Fibroblast of skin of scalp (primary cell): ENCODE measurements around the gene PADI6.

Source experiments
- DNase-seq: peaks from one replicate; pipeline ENCODE4 v3.0.0-alpha.2; 2013

PADI6 gene

DNA sequence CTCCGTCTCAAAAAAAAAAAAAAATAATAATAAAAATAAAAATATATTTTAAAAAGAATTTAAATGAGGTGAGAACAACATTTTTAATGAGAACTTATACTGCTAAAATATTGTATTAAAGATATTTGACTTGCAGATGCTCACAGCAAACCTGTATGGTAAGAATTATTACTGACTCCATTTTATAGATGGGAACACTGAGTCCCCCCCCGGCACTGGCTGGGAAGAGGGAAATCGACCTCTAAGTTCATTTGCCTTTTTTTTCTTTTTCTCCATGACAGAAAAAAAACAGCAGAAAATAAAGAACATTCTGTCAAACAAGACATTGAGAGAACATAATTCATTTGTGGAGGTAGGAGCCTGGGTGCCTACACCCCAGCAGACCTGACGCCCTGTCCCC is 13.4 kb upstream of the PADI6 start:
- no peak for DNase-seq

- no peak for DNase-seq
Measured at GRCh38 chr1:17359031-17359430, 13.0 kb upstream of the PADI6 start.

- no peak for DNase-seq
Measured at GRCh38 chr1:17359808-17360207, 12.2 kb upstream of the PADI6 start.

GRCh38 chr1:17360272-17360956 is 11.6 kb upstream of the PADI6 start:
- DNase-seq = no peak

DNA sequence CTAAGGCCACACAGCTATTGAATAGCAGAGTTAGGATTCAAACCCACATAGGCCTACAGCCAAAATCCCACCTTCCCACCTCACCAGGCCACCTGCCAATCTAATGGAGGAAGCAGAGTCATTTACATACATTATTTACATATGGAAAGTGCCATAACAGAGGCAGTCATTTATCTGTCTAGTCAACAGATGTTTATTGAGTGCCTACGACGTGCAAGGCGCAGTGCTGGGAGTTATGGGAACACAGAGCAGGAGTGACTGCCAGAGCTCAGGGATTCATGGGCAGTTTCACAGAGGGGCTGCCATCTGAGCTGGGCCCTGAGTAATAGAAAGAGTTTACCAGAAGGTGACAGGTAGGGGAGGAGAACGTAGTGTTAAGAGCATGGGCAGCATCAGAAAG is 10.3 kb upstream of the PADI6 start:
- DNase-seq = no peak

- DNase-seq = no peak
Measured at GRCh38 chr1:17363351-17363750, 8.6 kb upstream of the PADI6 start.

- DNase-seq = no peak
Measured at GRCh38 chr1:17363771-17364170, 8.2 kb upstream of the PADI6 start.

DNA sequence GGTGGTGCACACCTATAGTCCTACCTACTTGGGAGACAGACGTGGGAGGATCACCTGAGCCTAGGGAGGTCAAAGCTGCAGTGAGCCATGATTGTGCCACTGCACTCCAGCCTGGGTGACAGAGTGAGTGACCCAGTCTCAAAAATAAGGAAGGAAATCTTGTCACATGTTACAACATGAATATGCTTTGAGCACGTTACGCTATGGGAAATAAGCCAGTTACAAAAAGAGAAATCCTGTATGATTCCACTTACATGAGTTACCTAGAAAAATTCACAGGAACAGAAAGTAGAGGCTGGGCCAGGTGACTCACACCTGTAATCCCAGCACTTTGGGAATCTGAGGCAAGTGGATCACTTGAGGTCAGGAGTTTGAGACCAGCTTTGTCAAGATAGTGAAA is 6.7 kb upstream of the PADI6 start:
- DNase-seq = no peak

- no peak for DNase-seq
Measured at GRCh38 chr1:17369466-17369865, 2.5 kb upstream of the PADI6 start.

- DNase-seq = no peak
Measured at GRCh38 chr1:17370618-17371017, 1.4 kb upstream of the PADI6 start.

GRCh38 chr1:17372955-17373354 is 959 bp downstream of the PADI6 start:
- DNase-seq = no peak

GRCh38 chr1:17375651-17376050 is 3.7 kb downstream of the PADI6 start:
- no peak for DNase-seq

DNA sequence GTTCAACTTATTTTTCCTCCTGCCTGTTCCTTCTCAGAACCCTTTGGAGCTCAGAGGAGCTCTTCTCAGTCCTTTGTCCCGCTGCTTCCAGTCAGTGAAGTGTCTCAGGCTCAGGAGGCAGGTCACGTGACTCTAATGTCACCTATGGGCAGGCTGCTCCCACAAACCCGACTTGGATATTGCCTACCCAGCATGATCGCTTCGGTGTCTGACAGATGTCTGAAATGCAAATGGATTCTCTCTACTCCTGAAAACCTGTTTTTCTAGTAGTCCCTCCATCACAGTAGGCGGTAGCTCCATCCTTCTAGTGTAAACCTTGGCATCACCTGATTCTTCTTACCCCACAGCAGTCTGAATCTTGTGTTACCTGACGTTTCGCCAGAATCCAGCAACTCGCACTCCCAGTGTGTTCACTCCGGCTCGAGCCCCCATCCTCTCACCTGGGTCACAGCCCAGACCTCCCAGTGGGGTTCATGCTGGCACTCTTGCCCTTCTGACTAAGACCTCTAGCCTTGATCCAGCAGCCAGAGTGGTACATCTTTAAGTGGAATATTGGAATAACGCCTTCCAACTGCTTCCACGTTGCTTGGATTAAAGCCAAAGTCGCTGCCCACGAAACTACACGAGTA is 5.4 kb downstream of the PADI6 start:
- DNase-seq = no peak

DNA sequence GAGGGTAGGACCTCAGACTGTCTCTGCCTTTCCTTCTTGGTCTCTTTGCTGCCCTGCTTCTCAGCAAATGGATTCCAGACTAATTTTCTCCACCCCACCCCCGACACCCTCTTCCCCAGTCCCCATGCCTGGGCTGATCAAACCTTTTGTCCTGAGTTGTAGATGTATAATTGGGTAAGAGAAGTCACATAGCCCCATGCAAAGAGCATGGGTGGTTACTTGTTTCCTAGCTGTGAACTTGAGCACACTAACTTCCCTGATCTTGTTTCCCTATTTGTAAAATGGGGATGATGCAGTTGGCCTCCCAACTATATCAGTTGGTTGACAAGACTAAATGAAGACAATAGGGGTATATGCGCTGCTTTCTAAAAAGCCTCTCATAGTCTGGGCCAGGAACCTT is 9.2 kb downstream of the PADI6 start:
- DNase-seq = no peak

GRCh38 chr1:17392199-17392740 is 20.3 kb downstream of the PADI6 start:
- no peak for DNase-seq

GRCh38 chr1:17393230-17393629 is 21.2 kb downstream of the PADI6 start:
- no peak for DNase-seq

GRCh38 chr1:17397910-17398695 is 26.1 kb downstream of the PADI6 start:
- DNase-seq = no peak

- DNase-seq = no peak
Measured at GRCh38 chr1:17400725-17401341, 28.8 kb downstream of the PADI6 start.

DNA sequence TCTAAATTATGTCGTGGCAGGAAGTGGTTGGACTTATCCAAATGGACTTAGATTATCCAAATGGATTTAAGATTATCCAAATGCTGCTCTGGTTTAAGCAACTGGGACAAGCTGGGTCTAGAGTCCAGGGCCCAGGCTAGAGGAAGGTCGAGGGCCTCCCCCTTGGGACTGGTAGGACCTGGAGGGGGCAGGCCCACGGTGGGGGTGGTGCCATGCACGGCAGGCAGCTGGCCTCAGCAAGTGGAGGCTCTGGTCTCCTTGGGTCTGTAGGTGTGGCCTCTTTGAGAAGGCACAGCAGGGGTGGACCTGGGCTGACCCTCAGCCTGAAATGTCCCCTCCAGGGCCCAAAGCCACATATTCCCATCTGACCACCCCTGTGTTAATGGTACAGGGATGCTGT is 29.8 kb downstream of the PADI6 start:
- no peak for DNase-seq

DNA sequence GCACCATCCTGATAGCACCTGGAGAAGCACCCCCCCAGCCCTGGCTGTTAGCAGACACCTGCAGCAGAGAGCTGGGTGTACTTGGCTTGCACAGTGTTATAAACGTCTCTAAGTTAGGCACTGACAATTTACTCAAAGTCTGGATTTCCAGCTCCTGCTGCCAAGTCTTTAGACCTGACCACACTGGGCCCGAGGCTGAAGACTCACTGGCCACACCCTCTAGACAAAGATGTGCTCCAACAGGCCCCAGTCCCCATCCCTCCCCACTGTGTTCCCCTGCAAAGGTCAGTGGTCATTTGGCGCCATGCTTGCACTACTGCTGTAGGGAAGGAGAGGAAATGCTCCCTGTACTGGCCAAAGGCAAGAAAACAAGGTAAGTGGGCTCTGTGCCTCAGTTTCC is 31.1 kb downstream of the PADI6 start:
- DNase-seq = no peak

GRCh38 chr1:17404034-17404684 is 32.2 kb downstream of the PADI6 start:
- DNase-seq = no peak

GRCh38 chr1:17404820-17405219 is 32.8 kb downstream of the PADI6 start:
- no peak for DNase-seq
